Stimulated activated CD8-positive, alpha-beta memory T cell treated with anti-CD3 and anti-CD28 coated beads, Interleukin-15, amount 100 ng/mL, for 48 hours (primary cell): ENCODE results near the gene OSGIN1.

Source experiments
- DNase-seq, 2 donors: peaks; one replicate each; pipeline ENCODE4 v3.0.0-alpha.2; 2020; ENCODE audit warnings: low read depth in 2 of 2

Gene OSGIN1

DNA sequence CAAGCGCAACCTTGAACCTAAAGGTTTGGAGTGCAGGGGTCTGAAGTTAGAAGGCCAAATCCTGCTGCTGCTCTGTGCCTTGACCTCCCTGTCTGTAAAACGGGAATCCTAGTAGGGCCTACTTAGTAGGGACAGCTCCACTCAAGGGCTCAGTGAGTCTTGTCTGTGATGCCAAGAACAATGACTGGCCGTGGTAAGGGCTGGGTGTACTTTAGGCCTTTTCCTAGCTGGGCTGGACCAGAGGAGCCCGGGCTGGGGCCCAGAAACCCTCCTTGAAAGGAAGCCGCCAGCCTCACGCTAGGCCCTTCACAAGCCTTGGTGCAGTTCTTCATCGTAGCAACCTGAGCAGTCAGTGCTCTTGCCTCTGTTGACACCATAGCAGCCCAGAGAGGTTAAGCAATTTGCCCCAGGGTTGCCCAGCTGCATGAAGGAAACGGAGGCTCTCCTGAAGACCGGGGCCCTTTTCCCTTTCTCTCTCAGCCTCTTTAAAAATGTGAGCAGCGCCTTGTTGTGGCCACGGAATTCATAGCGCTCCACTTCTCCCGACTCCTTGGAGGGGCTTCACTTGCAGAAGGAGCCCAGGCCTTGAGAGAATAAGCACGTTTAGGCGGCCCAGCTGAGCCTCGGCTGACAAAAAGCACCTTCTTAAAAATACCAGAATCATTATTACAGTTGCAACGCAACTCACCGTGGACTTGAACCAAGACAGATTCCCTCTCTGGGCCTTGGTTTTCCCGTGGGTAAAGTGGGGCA lies 19.4 kb downstream of the OSGIN1 start:
- DNase-seq: no peak

- no peak for DNase-seq
Measured at GRCh38 chr16:83973077-83973476, 20.0 kb downstream of the OSGIN1 start.

DNA sequence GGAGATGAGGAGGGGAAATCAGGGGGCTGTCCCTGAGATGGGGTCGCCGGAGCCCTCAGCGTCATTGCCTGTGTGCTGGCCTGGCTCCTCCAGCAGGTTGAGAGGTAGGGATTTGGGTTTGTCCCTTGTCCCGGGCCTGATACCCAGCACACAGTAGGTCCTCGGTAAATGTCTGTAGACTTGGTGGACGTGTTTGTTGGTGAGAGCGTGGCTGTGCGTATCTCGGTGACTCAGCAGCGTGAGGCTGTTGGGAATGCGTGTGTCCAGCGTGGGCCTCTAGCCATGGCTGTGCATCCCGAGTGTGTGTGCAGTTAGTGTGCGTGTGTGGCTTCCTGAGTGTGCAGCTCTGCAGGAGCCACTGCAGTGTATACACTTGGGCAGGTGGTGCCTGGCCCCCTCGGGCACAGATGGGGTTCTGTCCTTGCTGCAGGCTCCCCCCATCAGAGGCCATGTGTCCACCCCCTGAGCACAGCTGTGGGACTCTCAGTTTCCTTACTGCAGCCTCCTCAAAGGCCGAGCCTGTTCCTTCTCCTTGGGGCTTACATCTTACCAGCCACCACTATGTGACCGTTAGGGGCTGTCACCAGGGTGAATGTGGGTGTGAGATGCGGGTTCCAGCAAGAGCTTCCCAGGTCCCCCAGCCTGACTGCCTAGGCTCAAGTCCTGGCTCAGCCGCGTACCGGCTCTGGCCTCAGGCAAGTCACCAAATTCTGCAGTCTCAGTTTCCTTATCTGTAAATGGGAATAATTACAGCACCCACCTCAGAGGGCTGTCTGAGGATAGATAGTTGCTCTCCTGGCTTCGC lies 20.7 kb downstream of the OSGIN1 start:
- DNase-seq: no peak

GRCh38 chr16:83974475-83974874 lies 21.4 kb downstream of the OSGIN1 start:
- no peak for DNase-seq

- DNase-seq: no peak
Measured at GRCh38 chr16:83975590-83976260, 22.7 kb downstream of the OSGIN1 start.

DNA sequence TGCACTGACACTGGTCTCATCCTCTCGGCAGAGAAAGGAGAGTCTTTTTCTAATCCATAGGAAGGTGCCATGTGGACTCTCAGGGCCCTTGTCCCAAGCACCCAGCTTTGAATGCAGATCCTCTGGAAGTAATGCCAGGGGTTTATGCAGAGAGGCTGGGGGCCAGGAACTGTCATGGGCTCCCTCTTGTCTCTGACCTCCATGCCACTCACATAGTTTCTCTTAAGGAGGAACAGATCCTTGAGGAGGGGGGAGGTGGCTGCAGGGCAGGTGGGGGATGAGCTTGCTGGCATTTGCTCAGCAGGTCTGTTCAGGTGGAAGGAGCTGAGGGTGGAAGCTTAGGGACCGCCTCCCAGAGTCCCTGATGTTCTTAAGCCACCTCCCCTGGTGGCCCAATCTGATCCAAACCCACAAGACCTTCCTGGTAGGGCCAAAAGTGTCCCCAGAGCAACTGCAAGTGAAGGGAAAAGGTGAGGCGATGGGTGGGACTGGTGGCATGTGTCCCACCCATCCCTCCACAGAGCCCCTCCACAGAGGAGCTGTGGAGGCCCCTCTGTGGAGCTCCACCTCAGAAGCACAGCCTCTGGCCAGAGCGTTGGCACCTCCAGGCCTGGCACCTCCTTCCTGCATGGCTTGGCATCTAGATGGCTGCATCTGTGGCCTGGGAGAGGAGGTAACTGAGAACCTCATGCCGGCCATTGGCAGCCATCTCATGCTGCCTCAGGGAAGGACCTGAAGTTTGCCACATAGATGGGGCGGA lies 24.2 kb downstream of the OSGIN1 start:
- DNase-seq: no peak

GRCh38 chr16:83978401-83978904 lies 25.4 kb downstream of the OSGIN1 start:
- no peak for DNase-seq

- DNase-seq: no peak
Measured at GRCh38 chr16:83979441-83979840, 26.4 kb downstream of the OSGIN1 start.

GRCh38 chr16:83980794-83981193 lies 27.8 kb downstream of the OSGIN1 start:
- DNase-seq: no peak

- no peak for DNase-seq
Measured at GRCh38 chr16:83981799-83982198, 28.8 kb downstream of the OSGIN1 start.

- no peak for DNase-seq
Measured at GRCh38 chr16:83983491-83983890, 30.5 kb downstream of the OSGIN1 start.

GRCh38 chr16:83989300-83989699 lies 36.3 kb downstream of the OSGIN1 start:
- no peak for DNase-seq

DNA sequence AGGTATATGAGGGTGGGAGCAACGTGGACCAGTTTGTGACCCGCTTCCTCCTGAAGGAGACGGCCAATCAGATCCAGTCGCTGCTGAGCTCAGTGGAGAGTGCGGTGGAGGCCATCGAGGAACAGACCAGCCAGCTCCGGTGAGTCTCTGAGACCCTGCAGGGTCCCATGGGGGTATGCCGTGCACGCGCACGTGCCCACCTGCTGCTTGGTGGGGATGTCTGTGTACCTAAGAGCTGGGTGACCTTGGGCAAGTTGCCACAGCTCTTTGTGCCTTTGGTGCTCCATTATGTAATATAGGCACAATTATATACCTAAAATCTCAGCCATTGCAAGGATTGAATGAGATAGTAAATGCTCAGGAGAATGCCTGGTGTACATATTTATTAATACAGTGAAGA lies 37.5 kb downstream of the OSGIN1 start:
- no peak for DNase-seq

GRCh38 chr16:83992624-83993023 lies 39.6 kb downstream of the OSGIN1 start:
- DNase-seq: no peak

- no peak for DNase-seq
Measured at GRCh38 chr16:83994087-83994486, 41.0 kb downstream of the OSGIN1 start.

DNA sequence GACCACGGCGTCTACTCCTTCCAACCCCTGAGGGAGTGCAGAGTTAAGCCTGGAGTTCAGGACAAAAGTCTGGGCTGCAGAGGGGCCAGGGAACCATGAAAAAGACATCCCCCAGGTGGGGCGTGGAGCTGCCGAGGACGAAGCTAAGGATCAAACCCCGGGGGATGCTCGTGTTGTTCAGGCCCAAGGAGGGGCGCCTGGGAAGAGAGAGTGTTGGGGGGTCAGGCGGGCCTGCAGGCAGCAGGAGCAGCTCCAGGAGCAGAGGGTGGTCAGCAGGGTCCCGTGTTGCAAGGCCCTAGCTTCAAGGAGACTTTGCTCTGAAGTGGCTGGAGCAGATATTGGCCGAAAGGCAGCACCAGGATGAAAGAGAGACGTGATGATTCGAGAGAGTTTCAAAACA lies 41.7 kb downstream of the OSGIN1 start:
- no peak for DNase-seq

DNA sequence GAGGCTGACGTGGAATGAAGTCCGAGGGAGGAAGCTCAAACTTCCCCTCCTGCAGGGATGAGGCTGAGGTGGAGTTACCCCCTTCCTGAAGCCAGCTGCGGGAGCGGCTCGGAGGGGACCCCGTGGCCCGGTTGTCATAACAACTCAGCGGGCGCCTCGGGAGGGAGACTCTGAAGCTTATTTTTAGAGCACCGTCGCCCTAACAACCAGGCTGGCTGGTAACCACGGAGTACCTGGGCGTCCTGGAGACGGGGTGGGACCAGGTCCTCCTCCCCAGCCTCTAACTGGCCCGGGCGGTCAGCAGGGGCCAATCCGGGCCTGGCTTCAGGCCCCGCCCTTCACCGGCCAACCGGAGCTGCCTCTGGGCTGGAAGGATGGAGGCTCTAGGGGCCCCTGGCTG lies 42.7 kb downstream of the OSGIN1 start:
- no peak for DNase-seq

DNA sequence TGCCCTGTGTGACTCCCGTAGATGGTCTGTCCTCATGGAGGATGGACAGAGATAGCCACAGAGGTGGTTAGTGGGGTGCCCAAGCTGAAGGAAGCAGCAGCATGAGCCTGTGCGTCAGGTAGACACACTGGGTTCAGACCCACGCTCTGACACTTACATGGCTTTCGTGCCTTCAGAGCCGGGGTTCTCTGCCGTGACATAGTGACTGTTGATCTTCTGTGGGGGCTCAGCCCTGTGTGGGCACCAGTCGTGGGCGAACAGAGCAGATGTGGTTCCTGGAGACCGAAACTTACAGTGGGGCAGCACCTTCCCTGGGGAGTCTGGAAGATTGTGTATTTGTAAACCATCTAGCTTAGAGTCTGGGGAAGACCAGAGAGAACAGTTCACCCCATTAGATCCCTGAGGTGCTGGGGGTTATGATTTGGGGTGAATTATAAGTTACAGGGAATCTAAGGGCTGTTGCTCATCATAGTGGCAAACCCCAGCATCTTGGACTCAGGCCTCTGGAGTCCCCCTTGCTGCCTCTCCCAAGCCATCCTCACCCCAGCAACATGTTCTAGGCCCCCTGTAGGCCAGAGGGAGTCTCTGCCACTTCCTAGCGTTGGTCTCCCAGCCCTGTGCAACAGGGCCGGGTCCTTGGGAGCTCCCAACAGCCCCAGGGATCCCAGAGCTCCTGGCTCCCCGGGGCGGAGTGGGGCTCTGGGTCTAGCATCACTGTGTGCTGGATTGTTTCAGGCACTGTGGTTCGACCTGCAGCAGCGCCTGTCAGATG lies 43.6 kb downstream of the OSGIN1 start:
- DNase-seq: no peak

DNA sequence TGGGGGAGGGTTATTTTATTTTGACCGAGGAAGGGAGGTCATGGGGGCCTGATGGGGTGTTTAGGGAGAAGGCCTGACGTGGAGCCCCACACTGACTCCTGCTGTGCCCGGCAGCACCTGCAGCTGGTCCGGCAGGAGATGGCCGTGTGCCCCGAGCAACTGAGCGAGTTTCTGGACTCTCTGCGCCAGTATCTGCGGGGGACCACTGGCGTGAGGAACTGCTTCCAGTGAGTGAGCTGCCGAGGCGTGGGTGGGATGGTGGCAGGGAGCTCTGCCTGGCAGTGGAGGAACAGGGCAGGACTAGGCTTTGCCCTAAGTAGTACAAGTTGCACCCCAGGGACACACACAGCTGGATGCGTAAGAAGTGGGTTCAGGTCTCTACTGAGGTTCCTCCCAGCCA lies 45.1 kb downstream of the OSGIN1 start:
- no peak for DNase-seq

DNA sequence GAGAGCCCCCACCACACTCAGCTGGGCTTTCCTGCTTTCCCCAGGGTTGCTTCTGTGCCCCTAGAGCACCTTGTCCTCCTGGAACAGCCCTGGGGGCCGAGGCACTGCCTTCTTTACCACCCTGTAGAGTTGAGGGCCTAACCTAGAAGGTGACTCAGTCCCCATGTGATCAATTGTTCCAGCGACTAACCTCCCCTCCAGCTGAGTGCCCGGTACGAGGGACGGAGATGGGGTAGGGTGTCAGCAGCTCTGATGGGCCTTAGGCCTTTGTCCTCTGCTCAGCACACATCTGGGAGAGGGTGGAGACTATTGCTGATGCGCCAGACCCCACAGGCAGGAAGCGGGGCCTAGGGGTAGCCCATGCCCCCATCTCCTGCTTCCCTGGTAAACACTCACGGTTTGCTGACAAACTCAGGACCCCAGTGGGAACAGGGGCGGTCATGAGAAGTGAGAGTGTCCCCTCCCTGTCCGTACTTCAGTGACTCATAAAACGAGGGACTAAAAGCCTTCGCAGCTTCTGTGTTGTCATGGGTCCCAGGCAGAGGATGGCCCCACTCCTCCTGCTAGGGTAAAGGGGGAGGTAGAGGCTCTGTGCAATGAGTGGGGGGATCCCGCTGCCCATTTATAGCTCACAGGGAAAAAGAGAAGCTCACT lies 48.1 kb downstream of the OSGIN1 start:
- DNase-seq: no peak
